SK-N-SH (cell line): Measurements from ENCODE around the gene ZNF19.

Source experiments
- CTCF ChIP-seq: fragments of 200-600 bp; sonication (generic); IDR thresholded peaks from 2 replicates; pipeline ENCODE4 v1.6.1; 2017; ENCODE audit warnings: antibody characterized with exemption, mild to moderate bottlenecking, moderate library complexity
- EP300 ChIP-seq, 2 experiments: IDR thresholded peaks; 2 replicates each; pipeline versions ENCODE4 v1.4.0 to v1.6.1; 2012; ENCODE audit warnings: borderline replicate concordance in 1 of 2, low read depth in 1 of 2, low read length in 1 of 2
- FOXJ3 ChIP-seq: sonication (generic); formaldehyde crosslinking; IDR thresholded peaks from 2 replicates; pipeline ENCODE4 v1.5.1; 2020; ENCODE audit warnings: mild to moderate bottlenecking, missing genetic modification reagents
- MXI1 ChIP-seq: IDR thresholded peaks from 2 replicates; pipeline ENCODE4 v1.6.1; 2012; ENCODE audit warnings: mild to moderate bottlenecking, low read depth, low read length, improper control_type of control experiment
- NFIC ChIP-seq: IDR thresholded peaks from 2 replicates; pipeline ENCODE4 v1.4.0; 2012; ENCODE audit warnings: borderline replicate concordance
- POLR2AphosphoS5 ChIP-seq: IDR thresholded peaks from 2 replicates; pipeline ENCODE4 v1.6.1; 2012; ENCODE audit warnings: low read depth, low read length
- RAD21 ChIP-seq: IDR thresholded peaks from 2 replicates; pipeline ENCODE4 v1.6.1; 2012; ENCODE audit warnings: mild to moderate bottlenecking, low read length
- SIN3A ChIP-seq: IDR thresholded peaks from 2 replicates; pipeline ENCODE4 v1.6.1; 2012; ENCODE audit warnings: low read depth, mild to moderate bottlenecking, low read length, moderate library complexity, borderline replicate concordance
- SMC3 ChIP-seq: IDR thresholded peaks from 2 replicates; pipeline ENCODE4 v1.6.1; 2012; ENCODE audit warnings: low read depth, low read length, improper control_type of control experiment
- TCF12 ChIP-seq: IDR thresholded peaks from 2 replicates; pipeline ENCODE4 v1.4.0; 2012
- TF ChIP-seq, protein P1 (sequence below): IDR thresholded peaks from 2 replicates; pipeline ENCODE4 v1.6.1; 2012; ENCODE audit warnings: mild to moderate bottlenecking, low read depth, low read length, moderate library complexity
- TF ChIP-seq, protein P2 (sequence below): IDR thresholded peaks from 2 replicates; pipeline ENCODE4; 2012

DNA sequence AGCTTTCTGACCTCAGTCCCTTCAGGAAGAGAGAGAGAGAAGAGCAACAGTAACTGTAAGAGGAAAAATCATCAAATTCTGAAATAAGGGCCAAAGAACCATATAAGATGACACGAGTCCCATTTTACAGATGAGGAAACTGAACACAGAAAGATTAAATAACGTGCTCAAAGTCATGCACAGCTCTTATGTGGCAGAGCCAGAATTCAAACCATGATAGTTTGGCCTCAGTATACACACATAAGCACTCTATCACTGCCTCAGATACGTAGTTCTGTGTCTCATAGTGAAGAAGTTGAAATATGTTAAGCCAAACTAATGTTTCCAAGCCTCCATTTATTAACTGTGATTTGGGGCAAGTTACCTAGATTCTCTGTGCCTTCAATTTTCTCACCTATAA, 1.9 kb upstream of the ZNF19 start:
- TF ChIP-seq CTCF (no peak), FOXJ3 (CRISPR knock-in tag) (no peak), NFIC (no peak), EP300 (IDR thresholded peaks at IDR 0.05; ENCODE audit: borderline replicate concordance in 1 of 2, low read depth in 1 of 2, low read length in 1 of 2) (no peak), RAD21 (no peak), MXI1 (no peak), SMC3 (no peak), POLR2AphosphoS5 (no peak), SIN3A (no peak), TCF12 (no peak)
- TF ChIP-seq, protein P1, sequence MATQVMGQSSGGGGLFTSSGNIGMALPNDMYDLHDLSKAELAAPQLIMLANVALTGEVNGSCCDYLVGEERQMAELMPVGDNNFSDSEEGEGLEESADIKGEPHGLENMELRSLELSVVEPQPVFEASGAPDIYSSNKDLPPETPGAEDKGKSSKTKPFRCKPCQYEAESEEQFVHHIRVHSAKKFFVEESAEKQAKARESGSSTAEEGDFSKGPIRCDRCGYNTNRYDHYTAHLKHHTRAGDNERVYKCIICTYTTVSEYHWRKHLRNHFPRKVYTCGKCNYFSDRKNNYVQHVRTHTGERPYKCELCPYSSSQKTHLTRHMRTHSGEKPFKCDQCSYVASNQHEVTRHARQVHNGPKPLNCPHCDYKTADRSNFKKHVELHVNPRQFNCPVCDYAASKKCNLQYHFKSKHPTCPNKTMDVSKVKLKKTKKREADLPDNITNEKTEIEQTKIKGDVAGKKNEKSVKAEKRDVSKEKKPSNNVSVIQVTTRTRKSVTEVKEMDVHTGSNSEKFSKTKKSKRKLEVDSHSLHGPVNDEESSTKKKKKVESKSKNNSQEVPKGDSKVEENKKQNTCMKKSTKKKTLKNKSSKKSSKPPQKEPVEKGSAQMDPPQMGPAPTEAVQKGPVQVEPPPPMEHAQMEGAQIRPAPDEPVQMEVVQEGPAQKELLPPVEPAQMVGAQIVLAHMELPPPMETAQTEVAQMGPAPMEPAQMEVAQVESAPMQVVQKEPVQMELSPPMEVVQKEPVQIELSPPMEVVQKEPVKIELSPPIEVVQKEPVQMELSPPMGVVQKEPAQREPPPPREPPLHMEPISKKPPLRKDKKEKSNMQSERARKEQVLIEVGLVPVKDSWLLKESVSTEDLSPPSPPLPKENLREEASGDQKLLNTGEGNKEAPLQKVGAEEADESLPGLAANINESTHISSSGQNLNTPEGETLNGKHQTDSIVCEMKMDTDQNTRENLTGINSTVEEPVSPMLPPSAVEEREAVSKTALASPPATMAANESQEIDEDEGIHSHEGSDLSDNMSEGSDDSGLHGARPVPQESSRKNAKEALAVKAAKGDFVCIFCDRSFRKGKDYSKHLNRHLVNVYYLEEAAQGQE = no peak
- TF ChIP-seq, protein P2, sequence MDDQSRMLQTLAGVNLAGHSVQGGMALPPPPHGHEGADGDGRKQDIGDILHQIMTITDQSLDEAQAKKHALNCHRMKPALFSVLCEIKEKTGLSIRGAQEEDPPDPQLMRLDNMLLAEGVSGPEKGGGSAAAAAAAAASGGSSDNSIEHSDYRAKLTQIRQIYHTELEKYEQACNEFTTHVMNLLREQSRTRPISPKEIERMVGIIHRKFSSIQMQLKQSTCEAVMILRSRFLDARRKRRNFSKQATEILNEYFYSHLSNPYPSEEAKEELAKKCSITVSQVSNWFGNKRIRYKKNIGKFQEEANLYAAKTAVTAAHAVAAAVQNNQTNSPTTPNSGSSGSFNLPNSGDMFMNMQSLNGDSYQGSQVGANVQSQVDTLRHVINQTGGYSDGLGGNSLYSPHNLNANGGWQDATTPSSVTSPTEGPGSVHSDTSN = no peak
